SH-SY5Y (cell line): Measurements from ENCODE around the gene SSH3.

Source experiments
- GATA2 ChIP-seq: IDR thresholded peaks from 2 replicates; pipeline ENCODE4 v1.6.1; 2011; ENCODE audit warnings: mild to moderate bottlenecking, low read depth, low read length
- GATA3 ChIP-seq: IDR thresholded peaks from 2 replicates; pipeline ENCODE4 v1.6.1; 2011; ENCODE audit warnings: low read depth, mild to moderate bottlenecking, low read length, moderate library complexity

Gene SSH3

GRCh38 chr11:67289651-67290479 is 13.5 kb upstream of the SSH3 start:
- TF ChIP-seq GATA2, result no peak
- TF ChIP-seq GATA3, result no peak

DNA sequence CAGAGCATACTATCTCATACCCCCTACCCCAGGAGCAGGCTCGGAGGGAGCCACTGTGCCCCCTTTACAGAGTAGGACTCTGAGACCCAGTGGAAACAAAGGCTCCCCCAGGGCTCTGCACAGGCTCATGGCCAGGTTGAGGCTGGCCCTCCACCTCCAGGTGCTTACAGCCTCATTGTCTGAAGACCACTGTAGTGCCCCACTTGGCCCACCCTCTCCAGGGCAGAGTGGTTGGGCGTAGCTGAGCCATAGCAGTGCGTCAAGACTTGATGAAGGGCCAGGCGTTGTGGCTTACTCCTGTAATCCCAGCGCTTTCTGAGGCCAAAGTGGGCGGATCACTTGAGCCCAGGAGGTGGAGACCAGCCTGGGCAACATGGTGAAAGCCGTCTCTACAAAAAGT is 12.5 kb upstream of the SSH3 start:
- no peak for TF ChIP-seq GATA2
- TF ChIP-seq GATA3, result no peak

GRCh38 chr11:67291481-67292381 is 11.6 kb upstream of the SSH3 start:
- no peak for TF ChIP-seq GATA2
- no peak for TF ChIP-seq GATA3

- TF ChIP-seq GATA3 (no peak), GATA2 (no peak)
These were observed 10.7 kb upstream of the SSH3 start for GRCh38 chr11:67292671-67293070.

- TF ChIP-seq GATA3, result no peak
- no peak for TF ChIP-seq GATA2
These were observed 10.2 kb upstream of the SSH3 start for GRCh38 chr11:67293090-67293489.

- no peak for TF ChIP-seq GATA3
- no peak for TF ChIP-seq GATA2
These were observed 7.5 kb upstream of the SSH3 start for GRCh38 chr11:67295846-67296245.

DNA sequence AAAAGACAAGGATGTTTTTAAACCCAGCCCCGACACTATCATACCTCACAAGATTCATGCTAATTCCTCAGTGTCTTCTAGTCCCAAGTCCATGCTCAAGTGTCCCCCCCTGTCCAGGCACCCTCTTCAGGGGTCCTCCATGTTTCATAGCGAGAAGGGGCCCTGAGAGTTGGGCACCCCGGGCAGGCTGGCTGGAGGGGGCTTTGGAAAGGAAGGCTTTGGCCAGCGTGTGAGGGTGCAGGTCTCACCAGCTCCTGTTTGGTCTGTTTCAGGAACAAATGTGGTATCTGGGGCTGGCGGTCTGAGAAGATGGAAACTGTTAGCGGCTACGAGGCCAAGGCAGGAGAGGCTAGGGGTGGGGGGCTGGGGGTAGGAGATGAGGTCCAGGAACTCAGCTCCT is 4.5 kb upstream of the SSH3 start:
- TF ChIP-seq GATA2, result no peak
- no peak for TF ChIP-seq GATA3

DNA sequence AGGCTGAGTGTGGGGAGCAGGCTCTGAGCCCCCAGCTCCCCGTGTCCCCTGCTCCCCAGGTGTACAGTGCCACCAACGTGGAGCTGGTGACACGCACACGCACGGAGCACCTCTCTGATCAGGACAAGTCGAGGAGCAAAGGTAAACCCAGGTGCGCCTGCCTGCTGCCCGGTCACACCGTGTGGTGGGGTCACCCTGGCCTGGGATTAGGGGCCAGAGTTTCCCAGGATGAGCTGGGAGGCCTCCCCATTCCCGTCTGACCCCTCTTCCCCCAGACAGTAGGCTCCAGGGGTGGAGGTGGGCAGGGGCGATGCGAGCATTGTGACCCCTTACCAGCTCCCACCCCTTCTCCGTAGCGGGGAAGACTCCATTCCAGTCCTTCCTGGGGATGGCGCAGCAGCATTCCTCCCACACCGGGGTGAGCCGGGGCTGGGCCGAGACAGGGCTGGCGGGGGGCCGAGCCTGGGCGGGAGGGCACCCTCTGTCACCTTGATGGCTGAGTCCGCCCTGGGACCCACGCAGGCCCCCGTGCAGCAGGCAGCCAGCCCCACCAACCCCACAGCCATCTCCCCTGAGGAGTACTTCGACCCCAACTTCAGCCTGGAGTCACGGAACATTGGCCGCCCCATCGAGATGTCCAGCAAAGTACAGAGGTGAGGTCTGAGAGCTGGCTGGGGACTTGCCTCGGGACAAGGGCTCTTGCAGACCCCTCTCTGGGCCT is 3.7 kb upstream of the SSH3 start:
- no peak for TF ChIP-seq GATA3
- TF ChIP-seq GATA2, result no peak

DNA sequence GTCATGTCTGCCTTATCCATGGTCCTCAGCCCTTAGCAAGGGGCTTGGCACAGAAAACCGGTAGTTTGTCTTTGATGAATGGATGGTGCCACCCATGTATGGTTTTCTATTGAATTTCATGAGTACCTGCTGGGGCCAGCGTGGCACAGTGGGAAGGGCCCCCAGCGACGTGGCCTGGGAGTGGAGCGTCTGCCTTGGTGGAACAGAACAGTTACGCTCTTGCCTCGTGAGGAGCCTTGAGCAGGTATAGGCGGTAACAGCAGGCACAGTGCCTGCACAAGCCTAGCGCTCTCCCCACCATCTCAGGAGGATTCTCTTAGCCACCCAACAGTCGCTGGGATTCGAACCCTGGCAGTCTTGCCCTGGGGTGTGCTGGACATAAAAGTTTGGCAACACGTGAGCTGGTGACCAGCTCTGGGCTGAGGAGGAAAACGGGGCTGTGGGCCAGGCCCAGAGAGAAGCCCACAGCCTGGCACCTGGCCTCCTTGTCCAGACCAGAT is 3.0 kb upstream of the SSH3 start:
- TF ChIP-seq GATA3 (no peak), GATA2 (no peak)

- TF ChIP-seq GATA3 (no peak), GATA2 (no peak)
These were observed 2.5 kb upstream of the SSH3 start for GRCh38 chr11:67300756-67301312.

DNA sequence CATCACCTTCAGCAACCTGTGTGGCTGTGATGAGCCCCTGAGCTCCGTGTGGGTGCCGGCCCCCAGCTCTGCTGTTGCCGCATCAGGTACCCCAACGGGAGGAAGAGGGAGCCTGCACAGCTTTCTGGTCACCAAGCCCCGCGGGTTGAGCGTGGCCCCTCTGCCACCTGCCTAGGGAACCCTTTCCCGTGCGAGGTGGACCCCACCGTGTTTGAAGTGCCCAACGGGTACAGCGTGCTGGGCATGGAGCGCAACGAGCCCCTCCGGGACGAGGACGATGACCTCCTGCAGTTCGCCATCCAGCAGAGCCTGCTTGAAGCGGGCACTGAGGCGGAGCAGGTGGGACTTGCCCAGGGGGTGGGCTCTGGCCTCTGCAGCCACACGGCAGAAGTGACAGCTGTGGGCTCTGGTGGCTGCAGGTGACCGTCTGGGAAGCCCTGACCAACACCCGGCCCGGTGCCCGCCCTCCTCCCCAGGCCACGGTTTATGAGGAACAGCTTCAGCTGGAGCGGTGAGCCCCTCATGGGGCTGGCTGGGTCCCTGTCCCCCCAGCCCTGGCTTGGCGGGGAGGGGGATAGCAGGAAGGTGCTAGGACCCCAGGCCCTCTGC is 1.9 kb upstream of the SSH3 start:
- TF ChIP-seq GATA3 (no peak), GATA2 (no peak)

GRCh38 chr11:67301951-67302516 is 1.3 kb upstream of the SSH3 start:
- TF ChIP-seq GATA2, result no peak

DNA sequence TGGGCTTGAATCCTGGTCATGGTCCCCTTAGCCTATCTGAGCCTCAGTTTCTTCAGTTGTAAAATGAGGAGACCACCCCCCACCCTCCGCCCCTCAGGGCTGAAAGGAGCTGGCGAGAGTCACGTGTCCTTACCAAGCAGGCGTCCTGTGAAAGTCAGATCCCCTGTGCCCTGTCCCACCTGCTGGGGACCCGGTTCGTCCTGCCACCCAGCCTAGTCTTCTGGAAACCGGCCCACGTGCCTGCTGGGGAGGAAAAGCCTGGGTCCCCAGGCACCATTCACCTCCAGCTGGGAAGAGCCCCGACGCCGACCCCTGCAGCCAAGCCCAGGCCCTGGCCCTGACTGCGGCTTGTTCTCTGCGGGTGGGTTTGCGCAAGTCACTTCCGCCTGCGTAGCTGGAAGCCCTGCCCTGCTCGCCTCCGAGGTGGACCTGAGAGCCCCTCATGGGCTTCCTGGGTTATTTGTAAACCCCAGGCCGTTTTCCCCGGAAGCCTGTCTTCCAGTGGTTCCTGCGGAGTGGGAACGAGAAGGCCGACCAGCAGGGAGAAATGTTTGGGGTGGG is 679 bp upstream of the SSH3 start:
- TF ChIP-seq GATA3, result no peak
- no peak for TF ChIP-seq GATA2
